ENCODE data around the gene NTMT1.

The NTMT1 gene

GRCh38 chr9:129649726-129650679 lies 24.0 kb downstream of the NTMT1 start:
- DNase-seq (ENCODE audit: low read depth) = no peak
- no peak overlapping the region for H3K4me3 ChIP-seq (ENCODE audit: low read depth, low read length)
- TF ChIP-seq, protein P1, sequence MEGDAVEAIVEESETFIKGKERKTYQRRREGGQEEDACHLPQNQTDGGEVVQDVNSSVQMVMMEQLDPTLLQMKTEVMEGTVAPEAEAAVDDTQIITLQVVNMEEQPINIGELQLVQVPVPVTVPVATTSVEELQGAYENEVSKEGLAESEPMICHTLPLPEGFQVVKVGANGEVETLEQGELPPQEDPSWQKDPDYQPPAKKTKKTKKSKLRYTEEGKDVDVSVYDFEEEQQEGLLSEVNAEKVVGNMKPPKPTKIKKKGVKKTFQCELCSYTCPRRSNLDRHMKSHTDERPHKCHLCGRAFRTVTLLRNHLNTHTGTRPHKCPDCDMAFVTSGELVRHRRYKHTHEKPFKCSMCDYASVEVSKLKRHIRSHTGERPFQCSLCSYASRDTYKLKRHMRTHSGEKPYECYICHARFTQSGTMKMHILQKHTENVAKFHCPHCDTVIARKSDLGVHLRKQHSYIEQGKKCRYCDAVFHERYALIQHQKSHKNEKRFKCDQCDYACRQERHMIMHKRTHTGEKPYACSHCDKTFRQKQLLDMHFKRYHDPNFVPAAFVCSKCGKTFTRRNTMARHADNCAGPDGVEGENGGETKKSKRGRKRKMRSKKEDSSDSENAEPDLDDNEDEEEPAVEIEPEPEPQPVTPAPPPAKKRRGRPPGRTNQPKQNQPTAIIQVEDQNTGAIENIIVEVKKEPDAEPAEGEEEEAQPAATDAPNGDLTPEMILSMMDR (IDR thresholded peaks at IDR 0.05; ENCODE audit: control insufficient read depth, extremely low read depth, insufficient read depth) = no peak

GRCh38 chr9:129650680-129651235 lies 24.8 kb downstream of the NTMT1 start:
- no peak for DNase-seq (ENCODE audit: low read depth)
- TF ChIP-seq, protein P1 (IDR thresholded peaks at IDR 0.05; ENCODE audit: control insufficient read depth, extremely low read depth, insufficient read depth) = no peak
- H3K4me3 ChIP-seq (ENCODE audit: low read depth, low read length) = no peak overlapping the region

DNA sequence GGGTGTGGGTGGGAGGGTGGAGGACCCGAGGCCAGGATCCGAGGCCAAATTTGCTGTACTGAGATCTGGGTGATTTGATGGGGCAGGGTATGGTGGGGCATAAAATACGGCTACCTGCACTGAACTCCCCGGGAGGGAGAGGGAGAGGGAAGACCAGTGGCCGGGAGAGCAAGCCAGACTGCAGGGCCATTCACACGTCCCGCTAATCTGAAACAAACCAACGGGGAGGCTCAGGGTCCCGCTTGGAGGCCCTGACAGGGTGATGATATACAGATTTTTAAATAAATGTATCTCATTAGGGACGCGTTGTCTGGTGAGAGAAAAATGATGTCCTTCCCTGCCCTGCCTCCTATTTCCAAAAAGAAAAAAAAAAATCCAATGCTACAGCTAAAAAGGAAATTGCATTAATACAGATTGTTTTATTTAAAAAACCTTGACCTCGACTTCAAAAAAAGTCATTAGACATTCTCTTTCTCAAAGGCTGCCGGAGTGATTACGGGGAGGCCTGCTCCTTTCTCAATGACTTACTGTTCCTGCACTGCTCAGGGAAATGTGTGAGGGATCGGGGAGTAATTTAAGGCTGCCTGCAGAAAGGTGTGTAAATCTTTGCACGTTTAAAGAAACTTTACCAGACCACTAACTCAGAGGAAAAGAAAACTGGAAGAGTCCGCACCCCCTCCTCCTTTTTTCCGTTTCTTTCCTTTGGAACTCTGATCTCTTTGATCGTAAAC lies 28.0 kb downstream of the NTMT1 start:
- DNase-seq (ENCODE audit: low read depth) = no peak
- H3K4me3 ChIP-seq (ENCODE audit: low read depth, low read length) = no peak overlapping the region
- TF ChIP-seq, protein P1 (IDR thresholded peaks at IDR 0.05; ENCODE audit: control insufficient read depth, extremely low read depth, insufficient read depth) = no peak

DNA sequence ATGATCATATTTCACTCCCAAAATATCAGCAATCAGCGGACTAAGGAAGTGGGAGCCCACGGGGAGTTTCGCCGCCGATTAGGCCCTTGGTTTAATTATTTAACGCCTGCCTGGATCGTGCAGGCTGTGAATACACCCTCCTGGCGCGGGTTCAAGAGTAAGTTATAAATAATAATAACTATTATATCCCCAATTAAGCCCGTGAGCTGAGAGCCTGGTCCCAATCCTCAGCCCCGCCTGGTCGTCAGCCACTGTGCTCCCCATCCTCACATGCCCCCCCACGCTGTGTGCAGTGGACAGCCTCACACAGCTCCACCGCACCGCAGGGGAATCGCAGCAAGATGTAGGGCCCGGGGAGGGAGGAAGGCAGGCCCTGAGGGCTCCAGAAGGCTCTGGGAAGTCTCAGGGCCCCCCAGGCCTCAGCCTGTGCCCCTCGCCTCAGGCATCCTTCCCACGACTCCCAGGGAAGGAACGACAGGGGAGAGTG lies 28.6 kb downstream of the NTMT1 start:
- no peak overlapping the region for H3K4me3 ChIP-seq (ENCODE audit: low read depth, low read length)
- DNase-seq (ENCODE audit: low read depth) = no peak
- TF ChIP-seq, protein P1 (IDR thresholded peaks at IDR 0.05; ENCODE audit: control insufficient read depth, extremely low read depth, insufficient read depth) = no peak

DNA sequence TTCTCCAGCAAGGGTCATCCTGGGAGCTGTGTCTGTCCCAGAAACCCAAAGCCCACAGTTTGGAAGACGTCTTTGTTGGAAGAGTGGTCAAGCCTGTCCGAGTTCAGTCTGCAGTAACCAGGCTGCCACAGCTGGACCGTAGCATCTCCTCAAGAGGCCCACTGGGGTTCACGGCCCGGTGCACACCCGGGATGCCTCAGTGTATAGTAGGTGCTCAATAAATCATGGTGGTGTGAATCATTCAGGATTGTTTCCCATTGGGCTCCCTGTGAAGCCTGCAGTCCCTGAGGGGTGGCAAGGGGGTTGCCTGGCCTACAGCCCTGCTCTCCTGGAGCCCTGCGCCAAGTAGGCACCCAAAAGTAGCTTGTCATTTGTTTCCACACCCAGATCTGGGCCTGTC lies 29.2 kb downstream of the NTMT1 start:
- no peak overlapping the region for H3K4me3 ChIP-seq (ENCODE audit: low read depth, low read length)
- no peak for DNase-seq (ENCODE audit: low read depth)
- TF ChIP-seq, protein P1 (IDR thresholded peaks at IDR 0.05; ENCODE audit: control insufficient read depth, extremely low read depth, insufficient read depth) = no peak

- TF ChIP-seq, protein P1 (IDR thresholded peaks at IDR 0.05; ENCODE audit: control insufficient read depth, extremely low read depth, insufficient read depth) = no peak
- DNase-seq (ENCODE audit: low read depth) = no peak
- no peak overlapping the region for H3K4me3 ChIP-seq (ENCODE audit: low read depth, low read length)
These were observed 29.7 kb downstream of the NTMT1 start for GRCh38 chr9:129655696-129656095.
